HG02642 (cell line): ENCODE measurements around the gene PURA.

Source experiments
- ATAC-seq: cut with Tn5 transposase; IDR thresholded peaks from one replicate; pipeline ENCODE4 v1.9.1; 2021; ENCODE audit warnings: mild to moderate bottlenecking; ENCODE audit not compliant: unreplicated experiment, poor library complexity

Gene PURA

DNA sequence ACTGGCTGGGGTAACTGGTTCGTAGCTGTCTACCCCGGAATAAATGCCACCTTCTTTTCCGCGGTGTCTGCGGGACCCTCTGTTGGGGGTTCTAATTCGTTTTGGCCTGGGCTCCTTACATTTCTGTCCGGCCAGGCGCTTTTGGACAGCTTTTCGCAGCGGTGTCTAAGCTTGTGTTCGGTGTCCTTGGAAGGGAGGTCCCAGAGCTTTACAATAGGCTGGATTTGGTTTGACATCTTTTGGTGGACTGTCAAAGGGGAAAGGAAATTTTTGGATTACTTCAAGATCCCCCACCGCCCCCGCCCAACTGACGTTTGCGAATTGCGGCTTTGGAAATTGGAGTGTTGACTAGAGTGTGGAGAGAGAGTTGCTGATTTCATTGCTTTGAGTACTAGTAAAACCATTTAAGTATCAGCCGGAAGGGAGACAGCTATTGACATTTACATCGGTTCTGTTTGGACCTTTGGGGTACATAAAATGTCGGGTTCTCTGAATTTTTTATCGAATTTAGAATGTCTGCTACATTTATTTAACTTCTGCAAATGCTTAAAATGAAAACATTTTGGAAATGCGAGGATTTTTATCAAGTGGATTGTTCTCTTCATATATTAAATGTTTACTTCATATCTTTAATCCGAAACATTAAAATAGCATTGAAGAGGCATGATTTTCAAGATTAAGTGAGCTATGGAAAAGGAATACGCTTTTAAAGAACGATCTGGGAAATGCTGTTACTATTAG lies 4.7 kb upstream of the PURA start:
- no peak for ATAC-seq

DNA sequence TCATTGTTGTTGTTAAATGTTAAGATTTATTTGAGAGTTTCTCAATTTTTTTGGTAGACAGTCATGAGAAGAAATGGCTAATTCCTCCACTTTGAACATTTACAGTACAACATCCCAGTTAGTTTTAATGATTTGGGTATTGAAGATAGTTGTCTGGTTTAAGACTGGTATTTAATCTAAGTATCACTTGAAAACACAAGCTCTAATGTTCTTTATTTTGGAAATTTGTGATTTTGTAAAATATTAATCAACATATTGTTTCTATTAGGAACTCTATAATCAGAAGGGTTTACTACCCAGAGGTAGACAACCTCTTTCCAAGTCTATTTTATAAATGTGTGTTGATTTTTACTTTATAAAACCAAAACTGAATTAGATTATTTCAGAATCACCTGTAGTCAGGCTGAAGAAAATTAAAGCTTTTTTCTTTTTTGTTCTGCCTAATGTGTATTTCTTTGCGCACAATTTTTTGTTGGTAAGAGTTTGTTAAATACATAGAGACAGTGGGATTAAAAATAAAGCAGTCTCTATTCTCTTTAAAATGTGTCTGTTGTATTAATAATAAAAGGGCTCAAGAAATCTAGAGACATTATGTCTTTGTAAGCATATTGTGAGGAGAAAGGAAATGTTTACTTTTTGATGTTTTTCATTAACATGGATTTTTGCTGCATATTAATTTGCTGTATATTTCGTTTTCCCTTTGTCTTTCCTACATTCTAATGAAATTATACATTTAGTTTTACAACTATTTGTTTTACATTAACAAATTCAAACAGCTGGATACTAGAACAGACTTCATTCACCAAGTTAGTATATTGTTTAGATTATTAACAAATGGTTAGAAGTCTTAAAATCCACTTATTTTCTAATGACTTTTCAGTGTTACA lies 3.9 kb upstream of the PURA start:
- ATAC-seq: no peak

DNA sequence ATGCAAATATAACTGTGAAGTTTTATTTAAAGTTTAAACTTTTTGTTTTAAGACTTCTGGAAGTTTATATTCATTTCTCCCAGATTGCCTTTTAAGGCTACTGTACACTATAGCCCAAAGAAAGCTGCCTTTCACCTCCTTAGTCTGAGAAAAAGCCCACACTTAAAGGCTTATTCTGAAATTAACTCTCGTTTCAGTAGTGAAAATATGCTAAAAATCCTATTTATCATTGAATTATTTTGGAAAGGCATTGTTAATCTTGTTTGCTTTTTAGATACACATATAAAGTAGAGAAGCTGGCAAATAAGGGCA lies 3.3 kb upstream of the PURA start:
- ATAC-seq: no peak

DNA sequence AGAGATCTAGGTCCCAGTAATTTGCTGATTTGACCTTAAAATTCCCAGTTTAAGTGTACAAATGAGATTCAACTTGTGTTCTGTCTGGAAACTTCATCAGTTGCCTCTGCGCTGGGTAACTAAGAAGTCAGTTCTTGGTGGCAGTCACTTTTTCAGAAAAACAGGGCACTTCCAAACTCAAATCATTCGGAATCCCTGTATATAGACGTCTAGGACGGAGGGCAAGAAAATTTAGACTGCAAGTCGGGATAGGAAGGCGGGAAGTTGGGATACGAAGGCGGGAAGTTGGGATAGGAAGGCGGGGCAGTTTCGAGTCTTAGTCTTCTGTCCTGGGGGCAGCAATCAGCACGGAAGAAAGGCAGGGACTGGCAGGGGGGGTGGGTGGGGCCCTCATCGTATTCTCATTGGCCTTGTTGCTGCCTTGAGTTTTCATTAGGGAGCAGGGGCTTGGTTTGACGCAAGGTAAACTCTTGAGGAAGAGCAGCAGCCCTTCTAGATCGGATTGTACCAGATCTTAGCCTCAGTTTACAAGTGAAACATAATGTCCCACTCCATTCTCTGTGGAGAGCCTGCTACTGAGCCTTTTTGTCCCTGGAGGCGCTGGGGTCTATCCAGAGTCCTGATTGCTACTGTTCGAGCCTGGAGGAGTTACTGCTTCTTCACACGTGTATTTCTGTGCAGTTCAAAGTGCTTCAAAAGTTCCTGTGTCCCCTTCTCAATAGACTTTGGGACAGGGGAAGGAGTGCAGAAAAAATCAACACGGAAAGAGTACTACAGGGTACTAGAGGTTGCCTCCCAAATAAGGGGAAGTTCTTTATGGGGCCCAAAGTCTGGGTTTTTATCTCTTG lies 2.7 kb upstream of the PURA start:
- no peak for ATAC-seq

DNA sequence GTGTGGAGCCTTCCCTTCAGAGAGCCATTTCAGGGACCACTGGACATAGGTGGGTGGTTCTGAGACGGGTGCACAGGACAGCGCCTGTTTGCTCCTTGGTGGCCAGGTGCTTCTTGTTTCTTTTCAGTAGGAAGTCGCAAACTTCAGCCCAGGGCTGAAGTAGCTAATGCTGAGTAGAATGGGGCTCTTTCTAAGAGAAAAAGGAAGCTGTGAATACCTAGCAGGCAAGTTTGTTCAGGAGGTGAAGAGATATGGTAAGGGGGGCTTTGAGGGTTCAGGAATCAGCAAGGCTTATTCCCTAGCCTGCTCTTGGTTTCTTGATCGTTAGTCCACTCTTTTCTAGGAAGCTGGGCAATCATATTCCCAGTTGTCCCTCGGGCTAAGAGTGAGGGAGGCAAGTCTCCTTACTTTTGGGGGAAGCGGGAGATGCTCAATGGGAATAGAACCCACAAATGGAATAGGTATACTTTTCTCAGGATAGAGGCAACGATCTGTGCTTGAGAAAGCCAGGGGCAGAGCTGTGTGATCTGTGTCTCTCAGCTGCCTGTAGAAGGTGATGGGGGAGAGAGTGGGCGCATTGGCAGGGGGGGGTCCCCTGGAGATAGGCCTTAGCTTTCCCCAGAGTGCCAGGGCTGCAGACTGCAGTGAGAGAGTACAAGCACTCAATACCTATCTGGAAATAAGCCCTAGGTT lies 1.9 kb upstream of the PURA start:
- ATAC-seq: no peak

DNA sequence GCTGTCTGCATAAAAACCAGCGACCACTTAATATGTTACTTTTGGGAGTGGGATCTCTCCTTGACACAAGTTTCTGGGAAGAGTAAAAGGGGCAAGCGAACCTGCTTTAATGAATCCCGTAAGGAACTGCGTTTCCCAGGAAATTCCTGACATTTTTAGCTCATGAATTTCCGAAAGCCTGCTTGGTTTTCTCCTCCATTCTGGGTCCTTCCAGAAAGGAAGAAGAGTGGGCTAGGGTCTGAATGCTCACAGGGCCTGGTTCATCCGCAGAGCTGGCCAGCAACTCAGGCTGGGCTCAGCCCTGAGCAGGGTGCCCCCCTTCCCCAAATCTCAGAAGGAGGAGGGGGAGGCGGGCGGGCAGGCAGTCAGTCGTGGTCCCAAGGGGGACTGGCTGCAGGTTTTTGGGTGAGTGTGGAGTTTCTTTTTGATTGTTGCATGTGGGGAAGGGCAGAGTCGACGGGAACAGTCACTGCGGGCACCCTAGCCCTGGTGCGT lies 1.2 kb upstream of the PURA start:
- no peak for ATAC-seq

DNA sequence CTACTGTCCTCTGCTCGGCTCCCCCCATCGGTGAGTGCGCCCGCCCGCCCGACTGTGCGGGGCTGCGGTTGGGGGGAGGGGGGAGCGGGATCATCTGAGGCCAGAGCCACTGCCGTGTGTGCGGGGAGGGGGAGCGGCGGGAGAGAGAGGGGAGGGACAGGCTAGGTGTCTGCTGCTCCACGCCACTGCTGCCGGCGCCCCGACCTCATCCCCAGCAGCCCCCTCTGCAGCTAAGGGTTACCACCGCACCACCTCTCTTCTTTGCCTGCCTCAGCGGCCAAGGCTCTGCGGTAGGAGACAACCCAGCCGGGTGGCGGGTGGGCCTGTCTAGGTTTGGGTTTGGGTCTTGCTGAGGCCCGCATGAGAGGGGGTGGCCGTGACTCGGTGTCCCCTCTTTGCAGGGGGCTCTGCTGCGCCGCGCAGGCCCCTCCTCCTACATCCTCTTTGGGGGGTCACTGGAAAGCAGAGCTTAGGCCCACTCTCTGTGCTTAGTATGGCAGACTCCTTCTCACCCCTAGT lies 670 bp upstream of the PURA start:
- peak; percentile 4 for ATAC-seq

DNA sequence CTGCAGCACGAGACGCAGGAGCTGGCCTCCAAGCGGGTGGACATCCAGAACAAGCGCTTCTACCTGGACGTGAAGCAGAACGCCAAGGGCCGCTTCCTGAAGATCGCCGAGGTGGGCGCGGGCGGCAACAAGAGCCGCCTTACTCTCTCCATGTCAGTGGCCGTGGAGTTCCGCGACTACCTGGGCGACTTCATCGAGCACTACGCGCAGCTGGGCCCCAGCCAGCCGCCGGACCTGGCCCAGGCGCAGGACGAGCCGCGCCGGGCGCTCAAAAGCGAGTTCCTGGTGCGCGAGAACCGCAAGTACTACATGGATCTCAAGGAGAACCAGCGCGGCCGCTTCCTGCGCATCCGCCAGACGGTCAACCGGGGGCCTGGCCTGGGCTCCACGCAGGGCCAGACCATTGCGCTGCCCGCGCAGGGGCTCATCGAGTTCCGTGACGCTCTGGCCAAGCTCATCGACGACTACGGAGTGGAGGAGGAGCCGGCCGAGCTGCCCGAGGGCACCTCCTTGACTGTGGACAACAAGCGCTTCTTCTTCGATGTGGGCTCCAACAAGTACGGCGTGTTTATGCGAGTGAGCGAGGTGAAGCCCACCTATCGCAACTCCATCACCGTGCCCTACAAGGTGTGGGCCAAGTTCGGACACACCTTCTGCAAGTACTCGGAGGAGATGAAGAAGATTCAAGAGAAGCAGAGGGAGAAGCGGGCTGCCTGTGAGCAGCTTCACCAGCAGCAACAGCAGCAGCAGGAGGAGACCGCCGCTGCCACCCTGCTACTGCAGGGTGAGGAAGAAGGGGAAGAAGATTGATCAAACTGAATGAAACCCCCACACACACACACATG lies 654 bp downstream of the PURA start:
- peak; percentile 31 for ATAC-seq

DNA sequence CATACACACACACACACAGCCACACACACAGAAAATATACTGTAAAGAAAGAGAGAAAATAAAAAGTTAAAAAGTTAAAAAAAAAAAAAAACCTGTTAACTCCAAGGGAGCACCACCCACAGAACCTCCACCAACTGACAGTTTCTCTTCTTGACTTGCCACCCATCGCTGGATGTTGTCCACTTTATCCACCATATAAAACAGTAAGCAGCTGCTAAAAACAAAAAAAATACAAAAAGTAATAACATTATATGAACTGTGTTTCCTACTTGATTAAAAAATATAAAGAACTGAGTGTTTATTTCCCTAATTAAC lies 1.2 kb downstream of the PURA start:
- no peak for ATAC-seq

DNA sequence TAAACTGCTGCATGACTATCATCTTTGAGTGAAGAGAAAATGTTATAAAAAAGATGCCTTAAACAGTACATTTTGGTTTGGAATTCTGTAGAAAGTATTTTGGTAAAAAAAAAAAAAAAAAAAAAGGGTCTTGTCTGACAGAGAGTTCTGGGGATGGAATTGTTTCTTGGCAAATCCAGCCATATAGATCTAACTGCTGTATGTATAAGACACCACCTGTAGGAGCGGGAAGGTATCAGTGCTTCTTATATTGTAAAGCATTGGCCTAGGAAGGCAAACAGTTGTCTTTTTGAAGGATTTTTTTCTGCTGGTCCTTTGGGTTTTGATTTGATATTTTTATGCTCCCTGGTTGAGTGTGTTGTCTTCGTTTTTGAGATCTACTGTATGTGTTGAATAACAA lies 2.8 kb downstream of the PURA start:
- ATAC-seq: no peak

DNA sequence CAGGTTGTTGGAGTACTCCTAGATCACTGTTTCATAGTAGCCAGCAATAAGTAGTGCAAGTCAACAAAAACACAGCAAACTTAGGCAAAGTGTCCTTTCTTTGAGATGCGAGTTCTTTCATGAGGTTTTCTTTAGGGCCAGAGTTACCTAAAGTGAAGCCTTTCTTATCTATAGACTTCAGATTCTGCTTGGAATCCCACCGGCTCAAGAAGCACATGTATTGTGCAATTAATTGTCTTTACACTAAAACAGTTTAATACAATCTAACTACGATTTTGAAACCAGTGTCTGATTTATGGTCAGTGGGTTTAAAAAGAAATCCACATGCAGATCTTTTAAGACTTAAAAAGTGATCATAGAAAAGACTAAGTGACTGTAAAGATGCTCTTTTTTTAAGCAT lies 3.6 kb downstream of the PURA start:
- no peak for ATAC-seq

DNA sequence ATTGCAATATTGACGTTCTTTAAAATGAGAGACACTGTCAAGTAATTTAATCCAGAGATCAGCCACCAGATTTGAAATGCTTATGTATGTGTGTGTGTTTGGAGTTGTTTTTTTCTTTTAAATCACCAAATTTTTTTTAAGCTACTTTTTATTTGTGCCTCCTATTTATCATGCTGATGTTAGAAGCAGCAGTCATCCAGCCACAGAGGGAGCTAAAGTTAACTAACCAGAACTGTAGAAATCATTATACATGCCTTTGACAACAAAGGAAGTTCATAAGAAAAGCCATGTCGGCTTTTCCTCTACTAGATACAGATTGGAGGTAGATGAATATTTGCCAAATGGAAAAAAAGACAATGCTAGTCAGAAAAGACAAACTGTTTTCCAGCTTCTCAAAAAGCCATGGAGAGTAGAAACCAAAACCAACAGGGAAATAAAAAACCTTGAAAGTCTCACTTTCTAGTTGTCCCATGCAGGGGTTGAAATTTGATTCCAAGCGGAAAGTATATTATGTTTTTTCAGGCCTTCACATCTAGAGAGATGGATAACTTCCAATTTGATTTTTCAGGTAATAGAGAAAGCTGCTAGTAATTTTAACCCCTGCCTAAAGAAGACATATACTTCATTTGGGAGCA lies 4.5 kb downstream of the PURA start:
- no peak for ATAC-seq

DNA sequence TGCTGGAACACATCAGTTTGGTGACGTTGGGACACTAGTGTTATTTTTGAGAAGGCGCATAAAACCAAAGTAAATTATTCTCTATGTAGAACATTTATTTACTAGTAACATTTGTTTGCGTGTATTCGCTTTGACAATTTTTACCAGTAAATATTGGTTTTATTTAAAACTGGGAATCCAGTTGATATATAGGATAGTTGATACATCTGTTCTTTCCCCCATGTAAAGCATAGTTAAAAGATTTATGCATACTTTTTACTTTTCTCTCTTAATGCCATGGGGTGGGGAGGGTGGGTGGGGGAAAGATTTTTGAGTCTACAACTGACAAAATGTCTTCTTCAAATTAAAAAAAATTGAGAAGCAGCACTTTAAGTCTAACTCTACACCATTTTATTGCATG lies 11.7 kb downstream of the PURA start, which contains the start of gene IGIP:
Gene IGIP (plus strand): TSS at position 301 of the 400 bp plus-strand sequence. CDS start 2,540 bp downstream, outside the sequence.
- no peak for ATAC-seq

DNA sequence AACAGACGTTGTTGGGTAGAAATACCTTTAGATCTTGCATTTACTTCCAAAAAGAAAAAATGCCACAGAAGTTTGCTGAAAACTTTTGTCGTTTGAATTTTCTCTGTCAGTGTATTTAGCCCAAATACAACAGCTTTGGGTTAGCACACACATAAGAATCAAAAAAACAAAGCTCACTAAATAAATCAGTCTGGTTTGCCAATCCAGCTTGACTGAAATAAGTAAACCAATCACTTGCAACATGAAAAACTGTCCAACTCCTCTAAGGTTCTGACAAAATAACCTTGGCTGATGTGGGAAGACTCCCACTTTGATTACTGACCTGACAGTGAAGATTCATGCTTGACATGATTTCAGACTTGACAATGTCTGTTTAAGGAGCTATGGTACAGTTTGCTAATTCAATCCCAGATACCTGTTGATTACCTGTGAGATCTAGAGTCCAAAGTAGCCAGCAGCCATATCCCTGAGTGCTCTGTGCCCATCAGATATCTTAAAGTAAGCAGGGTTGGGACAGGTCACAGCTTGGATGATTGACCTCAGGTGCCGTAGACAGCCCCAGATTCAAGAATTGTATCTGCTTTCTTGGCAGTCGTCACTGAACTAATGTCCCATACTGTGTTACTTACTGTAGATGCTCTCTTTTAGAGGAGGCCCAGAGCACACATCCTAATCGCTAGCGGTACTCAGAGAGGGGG lies 12.6 kb downstream of the PURA start:
- no peak for ATAC-seq

DNA sequence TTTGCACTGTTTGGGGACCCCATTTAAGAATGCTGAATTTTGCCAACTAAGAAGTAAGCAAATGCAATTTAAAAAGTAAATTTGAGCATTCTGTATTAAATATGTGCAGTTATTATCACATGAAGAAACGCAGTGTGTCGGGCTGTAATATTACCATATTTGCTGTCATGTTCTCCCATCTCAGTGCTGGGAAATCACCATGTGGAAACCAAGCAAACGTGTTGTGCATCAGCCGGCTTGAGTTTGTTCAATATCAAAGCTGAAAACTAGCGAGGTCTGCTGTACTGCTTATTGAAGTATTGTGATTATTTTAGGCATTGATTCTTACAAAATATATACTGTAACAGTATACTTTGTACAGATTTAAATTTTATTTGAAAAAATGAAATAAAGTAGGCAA lies 14.5 kb downstream of the PURA start:
- ATAC-seq: no peak

DNA sequence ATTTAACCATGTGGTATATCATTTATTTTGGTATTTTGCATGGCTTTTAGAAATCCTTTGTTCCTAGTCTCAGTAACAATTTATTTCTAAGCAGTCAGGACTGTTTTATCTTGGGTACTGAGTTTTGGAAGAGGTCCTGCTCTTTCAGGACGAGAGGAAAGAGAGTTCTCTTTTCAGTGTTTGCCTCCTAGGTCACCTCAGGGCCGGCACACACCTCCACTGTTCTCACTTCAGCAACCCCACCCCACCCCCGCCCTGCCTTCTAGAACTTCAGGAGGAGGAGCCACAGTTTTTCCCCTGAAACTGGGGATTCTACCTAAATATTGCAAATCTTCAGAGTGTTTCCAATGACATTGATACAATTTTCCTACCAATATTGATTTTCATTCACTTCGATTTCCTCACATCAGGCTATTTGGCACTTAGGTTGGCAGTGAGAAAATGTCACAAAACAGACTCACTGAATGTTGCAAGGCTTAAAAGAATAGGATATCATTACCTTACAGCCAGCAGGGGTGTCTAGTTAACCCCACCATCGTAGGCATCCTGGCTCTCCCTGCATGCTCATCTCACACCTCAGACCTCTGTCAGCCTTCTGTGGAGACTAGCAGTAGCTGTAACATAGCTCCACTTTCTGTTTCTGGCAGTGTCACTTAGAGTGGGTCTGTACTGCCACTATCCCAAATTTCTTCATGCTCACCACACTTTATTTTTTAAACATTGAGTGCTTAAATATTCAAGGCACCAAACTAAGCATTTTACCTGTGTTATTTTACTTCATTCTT lies 17.2 kb downstream of the PURA start:
- ATAC-seq: no peak

DNA sequence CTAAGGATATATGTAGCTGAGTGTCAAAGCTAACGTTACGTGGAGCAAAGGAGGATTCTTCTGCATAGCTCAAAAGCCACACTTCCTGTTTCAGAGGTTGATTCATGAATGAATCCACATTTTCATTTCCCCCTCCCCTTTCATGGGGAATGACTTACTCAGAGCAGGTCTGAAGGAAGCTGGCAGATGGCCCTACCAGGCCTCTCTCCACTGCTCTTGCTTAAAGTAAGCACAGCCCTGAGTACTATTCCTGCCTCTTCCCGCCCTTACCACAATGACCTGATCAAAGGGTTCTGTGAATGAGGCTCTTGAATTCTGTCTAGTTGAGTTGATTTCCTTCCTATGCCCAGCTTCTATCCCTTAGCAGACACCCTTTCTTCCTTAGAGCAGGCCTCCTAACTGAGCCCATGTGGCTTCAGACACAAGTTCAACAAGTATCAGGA lies 18.1 kb downstream of the PURA start:
- ATAC-seq: no peak
